Adipose tissue (tissue), 3 donors: ENCODE data around the gene PTP4A2. TPM values are rescaled to one million over a fixed set of nuclear protein-coding genes. Genes with fewer than 3 reads are reported as not detected.

Experiments
- polyA plus RNA-seq, 3 donors: library from polyadenylated mRNA; stranded (reverse); fragments of 200-250 nt; gene quantifications; one replicate each; pipeline ENCODE4 v1.2.3, GENCODE V29; 2013
- donor health status: healthy with polysubstance abuse.
- donor health status: Bipolar disorder and iron deficiency.
- donor health status: healthy.

PTP4A2 gene
- polyA plus RNA-seq, 3 donors = 42.8 to 282 (median 149) TPM

Other genes with a start within 250 kb of the PTP4A2 start
- gene COL16A1, start 234.4 kb downstream of the PTP4A2 start, polyA plus RNA-seq = 10 to 100 TPM in 2 of 3 donors, 1 to 10 TPM in 1; 4.3 to 30.4 (median 19.0) TPM
- 1 to 10 TPM in 2 of 3 donors, under 1 TPM in 1; 0.21 to 5.0 (median 1.2) TPM for gene ADGRB2, start 174.0 kb downstream of the PTP4A2 start, polyA plus RNA-seq
- 1 to 10 TPM in 2 of 3 donors, under 1 TPM in 1; 0.18 to 6.8 (median 1.0) TPM for gene SPOCD1, start 122.3 kb downstream of the PTP4A2 start, polyA plus RNA-seq
- 10 to 100 TPM; 35.7 to 85.9 (median 62.4) TPM for gene KHDRBS1, start 75.5 kb upstream of the PTP4A2 start, polyA plus RNA-seq
- gene TMEM39B, start 134.6 kb upstream of the PTP4A2 start, polyA plus RNA-seq = 10 to 100 TPM in 2 of 3 donors, 1 to 10 TPM in 1; 6.2 to 13.2 (median 10.1) TPM
- gene KPNA6, start 169.7 kb upstream of the PTP4A2 start, polyA plus RNA-seq = 10 to 100 TPM in 2 of 3 donors, 1 to 10 TPM in 1; 5.9 to 11.4 (median 10.1) TPM
- 10 to 100 TPM; 13.2 to 26.7 (median 21.7) TPM for gene TXLNA, start 241.3 kb upstream of the PTP4A2 start, polyA plus RNA-seq